Measurements from ENCODE around the gene RAC2.
A peak's percentile ranks its signal among the peaks of the same experiment; 100 is the strongest.

Gene RAC2

DNA sequence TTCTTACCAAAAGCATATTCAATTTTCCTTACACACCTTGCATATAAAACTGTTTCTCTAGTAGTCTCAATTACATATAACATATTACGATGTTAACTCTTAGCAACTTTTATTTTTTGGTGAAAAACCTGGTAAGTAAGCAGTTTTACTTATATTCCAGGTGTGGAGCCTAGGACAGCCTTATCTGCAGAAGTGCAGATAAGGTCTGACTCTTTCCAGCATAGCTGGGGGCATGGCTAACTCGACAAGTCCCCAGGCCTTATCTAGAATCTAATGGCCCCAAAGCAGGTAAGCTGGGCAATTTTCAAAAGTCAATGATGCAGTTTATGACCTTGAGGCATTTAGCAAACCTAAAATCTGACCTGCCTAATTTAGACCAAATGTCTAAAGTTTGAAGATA, 51.9 kb downstream of the RAC2 start:
- DNase-seq, result no peak

- DNase-seq, result no peak
Observed at GRCh38 chr22:37190262-37190780, 53.7 kb downstream of the RAC2 start.

DNA sequence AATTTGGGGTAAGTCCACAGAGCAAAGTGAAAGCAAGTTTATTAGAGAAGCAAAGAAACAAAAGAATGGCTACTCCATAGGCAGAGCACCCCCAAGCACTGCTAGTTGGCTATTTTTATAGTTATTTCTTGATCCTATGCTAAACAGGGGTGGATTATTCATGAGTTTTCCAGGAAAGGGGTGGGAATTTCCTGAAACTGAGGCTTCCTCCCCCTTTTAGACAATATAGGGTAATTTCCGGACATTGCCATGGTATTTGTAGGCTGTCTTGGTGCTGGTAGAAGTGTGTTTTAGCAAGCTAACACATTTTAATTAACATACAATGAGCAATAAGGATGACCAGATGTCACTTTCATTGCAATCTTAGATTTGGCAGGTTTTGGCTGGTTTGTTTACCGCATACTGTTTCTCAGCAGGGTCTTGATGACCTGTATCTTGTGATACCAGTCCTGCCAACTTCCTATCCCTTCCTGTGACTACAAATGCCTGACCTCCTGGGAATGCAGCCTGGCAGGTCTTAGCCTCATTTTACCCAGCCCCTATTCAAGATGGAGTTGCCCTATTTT, 55.1 kb downstream of the RAC2 start:
- no peak for DNase-seq

- no peak for DNase-seq
Observed at GRCh38 chr22:37187891-37188761, 55.9 kb downstream of the RAC2 start, which contains the start of gene C1QTNF6. Gene C1QTNF6, minus strand, starts transcription at chr22:37188247. Its CDS starts 34 bp downstream, at chr22:37188213.

DNA sequence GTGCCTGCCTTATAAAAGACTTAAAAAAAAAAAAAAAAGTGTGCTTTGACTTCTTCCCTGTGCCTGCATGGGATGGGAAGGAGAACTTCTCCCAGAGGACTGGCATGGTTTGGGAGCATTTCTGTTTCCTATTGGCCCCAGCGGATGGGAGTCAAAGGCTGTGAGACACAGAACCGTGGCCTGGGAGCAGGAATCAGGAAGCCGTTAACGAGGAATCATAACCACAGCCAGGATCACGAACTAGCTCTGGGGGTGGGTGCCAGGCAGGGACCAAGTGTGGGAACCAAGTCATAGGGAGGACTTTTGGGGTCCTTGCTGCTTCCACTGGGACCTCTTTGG, 56.5 kb downstream of the RAC2 start:
- no peak for DNase-seq

DNA sequence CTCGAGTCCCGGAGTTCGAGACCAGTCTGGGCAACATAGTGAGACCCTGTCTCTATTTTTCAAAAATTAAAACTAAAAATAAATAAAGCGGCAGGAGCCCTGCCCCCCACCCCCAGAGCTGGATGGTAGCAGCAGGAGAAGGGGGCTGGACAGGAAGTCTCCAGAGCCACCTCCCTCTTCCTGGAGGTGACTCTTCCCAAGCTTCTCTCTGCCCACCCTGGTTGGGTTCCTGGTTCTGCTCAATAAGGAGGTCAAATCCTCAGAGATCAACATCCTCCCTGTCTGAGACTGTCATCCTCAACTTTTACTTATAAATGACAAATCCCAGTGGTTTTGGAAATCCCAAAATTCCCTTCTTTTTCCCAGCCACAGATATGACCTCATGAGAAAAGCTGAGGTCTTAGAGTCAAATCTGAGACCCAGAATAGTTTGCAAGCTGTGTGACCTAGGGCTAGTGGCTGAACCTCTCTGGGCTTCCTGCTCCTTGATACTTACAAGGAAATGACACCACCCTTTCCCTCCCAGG, 57.0 kb downstream of the RAC2 start:
- DNase-seq, result no peak

DNA sequence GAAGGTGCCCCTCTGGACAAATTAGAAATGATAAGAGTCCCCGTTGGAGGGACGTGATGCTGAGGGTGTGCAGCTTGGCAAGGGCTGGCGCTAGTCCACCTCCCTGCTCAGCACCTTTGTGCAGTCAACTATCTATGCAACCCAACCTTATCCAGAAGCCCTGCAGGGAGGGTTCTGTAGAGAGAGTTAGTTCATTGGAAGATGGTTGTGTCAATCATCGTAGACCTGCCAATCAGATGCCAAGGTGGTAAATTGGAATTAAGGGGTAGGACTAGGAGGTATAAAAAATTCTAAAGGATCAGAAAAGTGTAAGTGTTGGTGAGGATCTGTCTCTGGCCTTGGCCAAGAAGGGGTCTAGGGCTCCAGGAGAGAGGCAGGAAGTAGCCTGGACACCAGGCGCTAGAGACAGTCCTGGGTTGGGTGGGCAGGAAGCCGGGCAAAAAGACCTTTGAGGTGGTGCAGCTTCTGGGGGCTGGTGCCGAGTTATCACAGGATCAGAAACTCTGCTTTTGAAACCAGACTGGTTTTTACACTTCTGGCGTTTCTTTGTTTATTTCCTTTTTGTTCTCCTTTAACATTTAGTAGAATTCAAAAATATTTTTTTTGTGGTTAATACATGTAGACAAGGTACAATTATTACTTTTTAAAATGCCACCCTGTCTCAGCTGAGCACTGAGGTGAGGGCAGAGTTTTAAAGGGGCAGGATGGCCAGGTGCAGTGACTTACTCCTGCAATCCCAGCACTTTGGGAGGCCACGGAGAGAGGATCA, 57.7 kb downstream of the RAC2 start:
- peak in 1 of 51 donors; percentile 2 for DNase-seq

GRCh38 chr22:37185646-37186227, 58.3 kb downstream of the RAC2 start:
- DNase-seq, result no peak

DNA sequence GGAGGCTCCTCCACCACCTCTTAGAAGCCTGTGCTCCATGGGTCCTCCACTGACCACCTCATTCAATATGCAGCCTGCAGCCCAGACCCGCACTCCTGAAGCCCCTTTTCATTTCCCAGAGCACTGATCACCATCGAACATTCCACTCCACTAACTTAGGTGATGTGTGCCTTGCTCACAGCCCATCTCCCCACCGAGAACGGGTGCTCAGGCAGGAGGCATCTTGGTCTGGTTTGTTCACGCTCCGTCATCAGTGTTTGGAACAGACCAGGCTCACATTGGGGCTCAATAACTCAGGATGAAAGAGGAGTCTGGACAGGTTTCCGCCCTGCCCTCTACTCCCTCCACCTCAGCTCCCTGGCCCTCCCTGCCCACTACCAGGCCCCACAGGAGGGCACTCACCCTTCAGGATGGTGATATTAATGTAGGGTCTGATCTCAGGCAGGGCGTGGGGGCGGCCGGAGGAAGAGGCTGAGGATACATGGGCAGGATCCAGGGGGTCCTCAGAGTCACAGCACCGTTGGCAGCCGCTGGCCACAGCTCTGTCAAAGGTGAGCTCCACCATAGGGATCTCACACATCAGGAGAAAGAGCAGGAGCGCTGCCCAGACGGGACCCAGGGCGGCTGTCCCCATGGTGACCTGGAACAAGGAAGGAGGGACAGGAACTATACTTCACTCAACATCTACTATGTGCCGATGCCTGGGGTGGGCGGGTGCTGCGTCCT, 59.1 kb downstream of the RAC2 start:
- DNase-seq, result no peak

- DNase-seq, result no peak
Observed at GRCh38 chr22:37184380-37184755, 59.7 kb downstream of the RAC2 start.

DNA sequence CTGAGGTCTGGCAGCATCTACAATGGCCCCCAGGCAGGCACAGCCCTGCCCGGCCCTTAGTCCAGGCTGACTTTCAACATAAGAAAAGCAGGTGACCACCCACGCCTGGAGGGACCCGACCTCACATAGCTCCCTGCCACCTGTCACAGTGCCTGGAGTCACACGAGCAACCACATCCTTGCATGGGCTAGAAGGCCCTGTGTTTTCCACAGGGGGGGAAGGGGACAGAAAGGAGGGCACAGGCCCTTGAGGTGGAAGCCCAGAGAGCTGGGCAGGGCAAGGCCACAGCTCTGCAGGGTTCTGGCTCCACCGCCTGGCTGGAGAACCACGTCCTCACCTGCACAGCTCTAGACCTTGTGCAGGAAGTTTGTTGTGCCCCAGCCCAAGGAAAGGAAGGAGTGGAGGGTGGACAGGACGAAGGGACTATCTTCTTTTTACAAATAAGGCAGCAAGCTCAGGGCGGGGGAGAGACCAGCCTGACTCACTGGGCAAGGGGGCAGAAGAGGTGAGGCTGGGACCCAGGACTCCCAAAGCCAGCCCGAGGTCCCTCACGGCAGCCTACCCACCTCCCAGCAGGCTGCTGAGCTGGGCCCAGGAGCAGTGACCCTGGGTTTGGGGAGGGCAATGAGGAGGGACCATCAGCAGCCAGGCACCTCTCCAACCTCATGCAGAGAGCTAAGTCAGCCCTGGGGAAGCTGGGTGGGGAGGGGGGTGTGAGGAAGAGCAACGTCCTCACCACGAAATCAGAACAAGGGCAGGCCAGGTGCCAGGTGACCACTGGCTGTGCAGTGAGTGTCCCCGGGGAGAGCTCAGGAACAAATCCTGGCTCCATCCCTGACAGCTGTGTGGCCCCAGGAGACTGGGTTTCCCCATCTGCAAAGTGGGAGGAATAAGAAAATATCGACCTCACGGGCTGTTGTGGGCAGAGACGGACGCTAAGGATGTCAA, 60.4 kb downstream of the RAC2 start:
- no peak for DNase-seq

GRCh38 chr22:37182949-37183245, 61.2 kb downstream of the RAC2 start:
- DNase-seq, result no peak

DNA sequence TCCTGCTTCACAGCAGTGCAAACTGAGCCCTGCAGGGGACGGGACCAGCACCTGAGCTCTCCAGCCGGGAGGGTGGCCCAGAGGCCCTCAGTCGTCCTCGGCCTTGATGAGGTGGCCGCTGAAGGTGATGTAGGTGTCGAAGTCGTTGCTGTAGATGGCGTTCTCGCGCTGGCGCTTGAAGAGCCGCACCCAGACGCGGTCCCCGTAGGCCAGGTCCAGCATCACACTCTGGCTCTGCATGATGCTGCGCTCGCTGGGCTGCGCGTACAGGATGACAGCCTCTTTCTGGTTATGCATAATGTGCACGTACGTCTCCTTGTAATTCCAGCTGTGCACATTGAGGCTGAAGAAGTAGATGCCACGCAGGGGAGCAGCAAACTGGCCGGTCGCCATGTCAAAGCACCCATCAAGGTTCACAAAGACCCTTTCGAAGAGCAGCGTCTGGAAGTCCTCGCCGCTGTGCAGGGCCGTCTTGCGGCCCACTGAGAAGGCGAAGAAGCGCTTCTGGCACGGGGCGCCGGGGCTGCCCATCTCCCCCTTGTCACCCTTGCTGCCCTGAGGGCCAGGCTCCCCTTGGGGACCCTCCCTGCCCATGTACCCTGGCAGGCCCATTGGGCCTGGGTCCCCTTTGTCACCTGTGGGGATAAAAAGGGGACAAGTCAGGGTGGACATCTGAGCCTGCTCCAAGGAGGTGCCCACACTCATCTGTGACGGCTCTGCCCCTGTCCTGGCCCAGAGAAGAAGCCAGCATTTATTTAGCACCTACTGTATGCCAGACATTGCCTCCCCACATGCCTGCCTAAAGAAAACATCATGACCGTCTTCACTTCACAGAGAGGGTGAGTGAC, 61.7 kb downstream of the RAC2 start:
- DNase-seq, result no peak

DNA sequence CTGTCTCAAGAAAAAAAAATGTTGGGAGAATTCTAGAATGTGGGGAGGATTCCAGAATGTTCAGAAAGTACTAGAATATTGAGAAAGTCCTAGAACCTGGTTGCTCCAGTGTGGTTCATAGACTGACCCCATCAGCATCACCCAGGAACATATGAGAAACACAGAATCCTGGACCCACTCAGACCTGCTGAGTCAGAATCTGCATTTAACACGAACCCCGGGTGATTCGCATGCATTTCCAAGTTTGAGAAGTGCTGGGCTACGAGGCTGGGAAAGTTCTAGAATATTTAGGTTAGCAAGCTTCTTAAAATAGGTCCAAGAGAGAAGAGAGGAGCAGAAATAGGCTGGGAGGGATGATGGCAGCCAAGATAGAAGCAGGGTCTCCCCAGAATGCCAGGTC, 62.4 kb downstream of the RAC2 start:
- no peak for DNase-seq

DNA sequence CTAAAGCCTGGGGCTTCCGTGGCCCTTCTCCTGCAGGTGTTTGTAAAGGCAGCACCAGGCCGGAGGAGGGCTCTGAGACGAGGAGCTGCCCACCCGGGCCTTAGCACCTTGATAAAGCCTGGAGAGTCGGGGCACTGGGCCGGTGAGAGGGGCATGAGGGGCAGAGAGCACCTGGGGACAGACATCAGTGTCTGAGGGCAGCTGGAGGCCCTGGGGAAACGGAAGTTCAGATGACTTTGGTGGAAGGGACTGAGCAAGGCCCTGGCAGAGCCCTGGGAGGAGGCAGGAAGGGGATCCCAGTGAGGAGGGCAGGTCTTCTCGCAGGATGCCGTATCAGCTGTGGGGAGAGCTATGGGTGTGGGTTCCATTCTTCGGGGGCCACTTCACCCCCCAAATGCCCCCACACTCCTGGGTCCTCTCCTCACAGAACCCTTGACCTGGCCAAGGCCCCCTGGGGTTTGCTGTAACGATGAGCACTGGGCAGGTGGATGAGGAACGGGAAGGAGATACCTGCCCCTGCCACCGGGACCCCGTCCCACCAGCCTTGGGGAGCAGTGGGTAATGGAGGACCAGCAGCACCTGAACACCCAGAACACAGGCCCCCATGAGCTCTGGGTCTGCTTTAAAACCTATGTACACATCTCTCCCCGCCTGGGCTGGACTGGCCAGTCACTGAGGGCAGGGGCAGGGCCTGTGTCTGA, 63.4 kb downstream of the RAC2 start:
- no peak for DNase-seq

DNA sequence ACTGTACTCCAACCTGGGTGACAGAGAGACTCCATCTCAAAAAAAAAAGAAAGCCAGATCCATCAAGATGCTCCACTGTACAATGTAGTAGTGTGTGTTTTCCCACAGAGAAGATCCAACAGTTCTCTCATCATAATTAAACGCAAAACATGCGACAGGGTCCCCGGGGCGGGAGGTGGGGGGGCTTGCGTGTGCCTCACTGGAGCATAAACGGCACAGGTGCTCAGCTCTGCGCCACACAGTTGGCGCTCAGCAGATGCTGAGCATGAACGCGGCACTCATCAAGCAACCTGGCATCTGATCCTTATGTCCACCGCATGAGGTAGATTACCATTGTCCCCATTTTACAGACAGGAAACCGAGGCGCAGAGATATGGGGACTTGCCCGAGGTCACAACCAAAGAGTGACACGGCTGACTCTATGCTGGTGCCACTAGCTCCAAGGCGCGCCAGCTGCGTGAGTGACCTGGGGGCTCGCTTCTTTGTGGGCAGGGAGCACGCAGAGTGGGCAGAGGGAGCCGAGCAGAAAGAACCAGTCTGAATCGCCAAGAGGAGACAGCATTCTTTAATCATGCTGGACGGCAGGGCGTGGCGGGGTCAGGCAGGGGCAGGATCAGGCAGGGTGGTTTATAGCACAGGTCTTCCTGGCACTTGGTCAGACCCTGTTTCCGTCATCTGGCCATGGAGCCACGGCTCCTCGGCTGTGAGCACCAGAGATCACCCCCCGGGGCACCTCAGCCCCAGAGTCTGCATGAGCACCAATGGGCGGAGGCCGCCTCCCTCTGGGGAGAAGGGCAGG, 64.2 kb downstream of the RAC2 start:
- no peak for DNase-seq

- DNase-seq, result no peak
Observed at GRCh38 chr22:37179126-37179470, 65.0 kb downstream of the RAC2 start.

Data from hypothalamus (tissue), 51 donors.